ENCODE data around the gene MRPL49. TPM values are rescaled to one million over a fixed set of nuclear protein-coding genes. Genes with fewer than 3 reads are reported as not detected.
"Not testable (repeated sequence)": the region's sequence is repeated elsewhere in the genome, so short reads cannot be mapped to it uniquely, and the experiment has no call there.

Gene MRPL49
- total and polyA plus RNA-seq, 9 donors: 47.1 to 106 (median 53.4) TPM

DNA sequence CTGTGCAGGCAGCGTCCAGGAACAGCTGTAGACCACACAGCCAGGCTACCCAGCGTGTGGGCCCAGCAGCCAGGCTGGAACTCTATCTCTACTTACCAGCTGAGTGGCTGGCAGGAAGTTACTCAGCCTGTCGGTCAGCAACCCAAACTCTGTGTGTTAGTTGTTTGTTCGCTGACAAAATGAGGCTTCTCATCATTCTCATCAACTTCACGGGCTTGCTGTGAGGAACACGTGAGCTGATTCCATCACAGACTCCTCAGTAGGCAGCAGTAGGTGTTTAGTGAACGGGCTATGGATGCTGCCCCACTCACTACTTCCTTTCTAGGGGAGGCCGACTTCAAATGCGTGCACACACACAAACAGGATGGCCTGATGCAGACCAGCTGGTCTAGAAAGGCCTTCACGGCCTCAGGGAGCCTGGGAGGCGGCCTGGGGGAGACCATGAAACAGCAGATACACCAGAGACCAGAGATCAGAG is 47.1 kb downstream of the MRPL49 start:
- Histone ChIP-seq H3K9me3 (no peaks in the 10 kb centered on the region), H3K27me3 (no peaks in the 10 kb centered on the region), H3K27ac (no peak overlapping the region), H3K4me1 (ENCODE audit: insufficient read depth) (peaks cover 3% of the 10 kb centered on the region), H3K4me3 (no peak overlapping the region), H3K36me3 (no peaks in the 10 kb centered on the region)
- TF ChIP-seq, protein P1, sequence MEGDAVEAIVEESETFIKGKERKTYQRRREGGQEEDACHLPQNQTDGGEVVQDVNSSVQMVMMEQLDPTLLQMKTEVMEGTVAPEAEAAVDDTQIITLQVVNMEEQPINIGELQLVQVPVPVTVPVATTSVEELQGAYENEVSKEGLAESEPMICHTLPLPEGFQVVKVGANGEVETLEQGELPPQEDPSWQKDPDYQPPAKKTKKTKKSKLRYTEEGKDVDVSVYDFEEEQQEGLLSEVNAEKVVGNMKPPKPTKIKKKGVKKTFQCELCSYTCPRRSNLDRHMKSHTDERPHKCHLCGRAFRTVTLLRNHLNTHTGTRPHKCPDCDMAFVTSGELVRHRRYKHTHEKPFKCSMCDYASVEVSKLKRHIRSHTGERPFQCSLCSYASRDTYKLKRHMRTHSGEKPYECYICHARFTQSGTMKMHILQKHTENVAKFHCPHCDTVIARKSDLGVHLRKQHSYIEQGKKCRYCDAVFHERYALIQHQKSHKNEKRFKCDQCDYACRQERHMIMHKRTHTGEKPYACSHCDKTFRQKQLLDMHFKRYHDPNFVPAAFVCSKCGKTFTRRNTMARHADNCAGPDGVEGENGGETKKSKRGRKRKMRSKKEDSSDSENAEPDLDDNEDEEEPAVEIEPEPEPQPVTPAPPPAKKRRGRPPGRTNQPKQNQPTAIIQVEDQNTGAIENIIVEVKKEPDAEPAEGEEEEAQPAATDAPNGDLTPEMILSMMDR (IDR thresholded peaks at IDR 0.05): no peak
- TF ChIP-seq POLR2A (IDR thresholded peaks at IDR 0.05) (no peak), EP300 (IDR thresholded peaks at IDR 0.05) (no peak)
- intact Hi-C loops (cut with DNase I): no loop called here
- WGBS, 3 donors: 41 to 61% (median 48%) methylated on average over 11 of the region's 11 CpGs
- DNase-seq: no peak

GRCh38 chr11:65170058-65170534 is 48.0 kb downstream of the MRPL49 start, which contains the start of gene SPDYC:
Gene SPDYC (plus strand): TSS chr11:65170233. CDS start chr11:65171358, 1,125 bp downstream.
- Histone ChIP-seq H3K4me3 (no peak within 1 kb of the TSS), H3K4me1 (ENCODE audit: insufficient read depth) (peaks cover 3% of the 10 kb centered on the region), H3K27me3 (no peaks in the 10 kb centered on the region), H3K36me3 (no peaks in the 10 kb centered on the region), H3K9me3 (no peaks in the 10 kb centered on the region), H3K27ac (no peak within 1 kb of the TSS)
- intact Hi-C loops (cut with DNase I): no loop called here
- WGBS, 3 donors: 92 to 93% (median 92%) methylated on average over 21 of the region's 21 CpGs
- DNase-seq: no peak
- TF ChIP-seq POLR2A (IDR thresholded peaks at IDR 0.05) (no peak), EP300 (IDR thresholded peaks at IDR 0.05) (no peak)
- TF ChIP-seq, protein P1 (IDR thresholded peaks at IDR 0.05): no peak

DNA sequence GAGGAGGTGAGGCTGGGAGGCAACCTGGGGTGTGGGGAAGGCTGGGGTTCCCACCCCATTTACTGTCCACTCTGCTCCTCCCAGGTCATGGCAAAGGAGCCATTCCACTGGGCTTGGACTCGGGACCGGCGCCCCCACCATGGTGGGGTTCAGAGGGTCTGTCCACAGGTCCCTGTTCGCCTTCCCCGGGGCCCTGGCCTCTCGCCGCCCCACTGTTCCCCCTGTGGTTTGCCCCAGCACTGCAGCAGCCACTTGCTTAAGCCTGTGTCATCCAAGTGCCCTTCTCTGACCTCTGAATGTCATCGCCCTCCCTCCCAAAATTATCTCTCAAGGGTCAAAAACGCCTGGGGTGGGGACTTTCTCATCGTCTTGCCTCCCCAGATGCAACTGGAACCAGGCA is 50.5 kb downstream of the MRPL49 start:
- peak in 1 of 5 donors; percentile 10 for DNase-seq
- 78 to 81% (median 78%) methylated on average over 10 of the region's 10 CpGs for WGBS, 3 donors
- intact Hi-C loops (cut with DNase I): no loop called here
- Histone ChIP-seq H3K9me3 (no peaks in the 10 kb centered on the region), H3K27ac (no peak overlapping the region), H3K4me3 (no peak overlapping the region), H3K36me3 (no peaks in the 10 kb centered on the region), H3K4me1 (ENCODE audit: insufficient read depth) (no peaks in the 10 kb centered on the region), H3K27me3 (no peaks in the 10 kb centered on the region)
- TF ChIP-seq EP300 (IDR thresholded peaks at IDR 0.05) (no peak), POLR2A (IDR thresholded peaks at IDR 0.05) (no peak)
- TF ChIP-seq, protein P1 (IDR thresholded peaks at IDR 0.05): no peak

DNA sequence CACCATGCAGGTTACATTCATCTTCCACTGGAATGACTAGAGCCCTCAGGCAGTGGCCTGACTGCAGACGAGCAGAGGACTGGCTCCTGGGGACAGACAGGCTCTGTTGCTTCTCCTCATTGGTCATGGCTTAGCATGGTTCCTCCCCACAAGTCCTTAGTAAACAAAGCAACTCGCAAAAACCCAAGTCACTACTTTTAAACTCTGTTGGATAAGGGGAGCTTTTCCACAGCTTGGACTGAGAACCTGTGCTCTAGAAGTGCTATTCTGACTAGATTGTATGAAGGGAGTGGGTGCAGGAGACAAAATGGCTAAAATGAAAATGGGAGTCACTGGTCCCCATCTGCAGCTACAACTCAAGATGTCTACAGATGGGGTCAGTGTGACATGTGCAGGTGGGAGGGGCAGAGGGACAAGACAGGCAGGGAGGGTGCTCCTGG is 52.5 kb downstream of the MRPL49 start:
- H3K27me3 ChIP-seq; H3K27ac ChIP-seq; H3K36me3 ChIP-seq; DNase-seq; H3K4me1 ChIP-seq (ENCODE audit: insufficient read depth); H3K9me3 ChIP-seq; intact Hi-C loops (cut with DNase I); H3K4me3 ChIP-seq: not testable (repeated sequence)
- WGBS, 3 donors: 47 to 56% (median 53%) methylated on average over 2 of the region's 2 CpGs

Small RNA genes within 50 kb of the gene (microRNA-seq; reads per million reads assigned to microRNA genes)
- gene MIR6751: 0 to 0.18 (median 0) reads per million in 3 donors

Small RNA genes within 50 kb of the gene (small RNA-seq; reads per million reads assigned to genes)
- gene HIGD1AP10: not detected
- not detected for gene PDCL2P2
- 0.15 reads per million for gene RNU2-23P

Other genes with a start within 250 kb of the MRPL49 start
- gene EHD1, start 243.7 kb upstream of the MRPL49 start, total RNA-seq: 10 to 100 TPM; 14.3 to 87.8 (median 42.2) TPM
- gene EHD1, start 243.7 kb upstream of the MRPL49 start, polyA plus RNA-seq: 10 to 100 TPM; 14.5 to 14.8 TPM
- gene ATG2A, start 205.1 kb upstream of the MRPL49 start, total RNA-seq: 10 to 100 TPM; 22.2 to 40.1 (median 30.4) TPM
- gene ATG2A, start 205.1 kb upstream of the MRPL49 start, polyA plus RNA-seq: 10 to 100 TPM in 1 of 2 donors, 1 to 10 TPM in 1; 2.2 to 23.4 TPM
- gene PPP2R5B, start 197.6 kb upstream of the MRPL49 start, total RNA-seq: 10 to 100 TPM in 5 of 7 donors, 1 to 10 TPM in 2; 9.0 to 12.8 (median 12.2) TPM
- gene PPP2R5B, start 197.6 kb upstream of the MRPL49 start, polyA plus RNA-seq: 10 to 100 TPM in 1 of 2 donors, 1 to 10 TPM in 1; 8.0 to 16.2 TPM
- 1 to 10 TPM in 3 of 7 donors, under 1 TPM in 3, not detected in 1; 0.45 to 1.6 (median 0.88) TPM for gene GPHA2, start 186.4 kb upstream of the MRPL49 start, total RNA-seq
- gene GPHA2, start 186.4 kb upstream of the MRPL49 start, polyA plus RNA-seq: under 1 TPM in 1 of 2 donors, not detected in 1; 0.58 TPM
- under 1 TPM in 1 of 7 donors, not detected in 6; 0.46 TPM for gene MAJIN, start 150.2 kb upstream of the MRPL49 start, total RNA-seq
- not detected for gene MAJIN, start 150.2 kb upstream of the MRPL49 start, polyA plus RNA-seq
- gene BATF2, start 125.3 kb upstream of the MRPL49 start, total RNA-seq: 1 to 10 TPM; 1.4 to 3.4 (median 2.3) TPM
- 1 to 10 TPM; 1.5 to 2.8 TPM for gene BATF2, start 125.3 kb upstream of the MRPL49 start, polyA plus RNA-seq
- 100 to 1,000 TPM in 4 of 7 donors, 10 to 100 TPM in 3; 77.3 to 147 (median 101) TPM for gene ARL2, start 108.2 kb upstream of the MRPL49 start, total RNA-seq
- gene ARL2, start 108.2 kb upstream of the MRPL49 start, polyA plus RNA-seq: 10 to 100 TPM; 60.9 to 86.3 TPM
- 10 to 100 TPM; 10.2 to 30.5 (median 19.9) TPM for gene SNX15, start 94.9 kb upstream of the MRPL49 start, total RNA-seq
- 10 to 100 TPM; 15.0 to 23.8 TPM for gene SNX15, start 94.9 kb upstream of the MRPL49 start, polyA plus RNA-seq
- 10 to 100 TPM in 2 of 7 donors, 1 to 10 TPM in 5; 7.3 to 11.6 (median 8.5) TPM for gene SAC3D1, start 81.1 kb upstream of the MRPL49 start, total RNA-seq
- gene SAC3D1, start 81.1 kb upstream of the MRPL49 start, polyA plus RNA-seq: 1 to 10 TPM; 1.1 to 7.6 TPM
- gene NAALADL1, start 63.8 kb upstream of the MRPL49 start, total RNA-seq: 10 to 100 TPM; 12.1 to 33.7 (median 17.6) TPM
- 10 to 100 TPM in 1 of 2 donors, 1 to 10 TPM in 1; 7.1 to 33.2 TPM for gene NAALADL1, start 63.8 kb upstream of the MRPL49 start, polyA plus RNA-seq
- gene CDCA5, start 38.3 kb upstream of the MRPL49 start, total RNA-seq: 1 to 10 TPM in 2 of 7 donors, under 1 TPM in 4, not detected in 1; 0.38 to 2.8 (median 0.52) TPM
- 1 to 10 TPM; 1.0 to 1.2 TPM for gene CDCA5, start 38.3 kb upstream of the MRPL49 start, polyA plus RNA-seq
- gene ZFPL1, start 38.1 kb upstream of the MRPL49 start, total RNA-seq: 10 to 100 TPM; 30.5 to 41.6 (median 35.1) TPM
- 10 to 100 TPM; 11.2 to 44.8 TPM for gene ZFPL1, start 38.1 kb upstream of the MRPL49 start, polyA plus RNA-seq
- 100 to 1,000 TPM; 149 to 543 (median 231) TPM for gene VPS51, start 26.1 kb upstream of the MRPL49 start, total RNA-seq
- gene VPS51, start 26.1 kb upstream of the MRPL49 start, polyA plus RNA-seq: 100 to 1,000 TPM in 1 of 2 donors, 10 to 100 TPM in 1; 51.1 to 221 TPM
- 100 to 1,000 TPM in 1 of 7 donors, 10 to 100 TPM in 6; 30.0 to 170 (median 63.6) TPM for gene TM7SF2, start 10.4 kb upstream of the MRPL49 start, total RNA-seq
- gene TM7SF2, start 10.4 kb upstream of the MRPL49 start, polyA plus RNA-seq: 100 to 1,000 TPM in 1 of 2 donors, 10 to 100 TPM in 1; 88.8 to 128 TPM
- gene ZNHIT2, start 4.6 kb upstream of the MRPL49 start, total RNA-seq: 10 to 100 TPM; 10.0 to 33.7 (median 13.4) TPM
- gene ZNHIT2, start 4.6 kb upstream of the MRPL49 start, polyA plus RNA-seq: 10 to 100 TPM in 1 of 2 donors, not detected in 1; 13.1 TPM
- gene FAU, start 187 bp upstream of the MRPL49 start, total RNA-seq: 1,000 to 10,000 TPM; 1,141 to 2,272 (median 1,835) TPM
- 1,000 to 10,000 TPM; 1,053 to 1,798 TPM for gene FAU, start 187 bp upstream of the MRPL49 start, polyA plus RNA-seq
- gene SYVN1, start 12.2 kb downstream of the MRPL49 start, total RNA-seq: 10 to 100 TPM; 21.1 to 73.0 (median 53.3) TPM
- gene SYVN1, start 12.2 kb downstream of the MRPL49 start, polyA plus RNA-seq: 10 to 100 TPM; 26.7 to 59.6 TPM
- not detected for gene SPDYC, start 47.9 kb downstream of the MRPL49 start, total RNA-seq
- gene SPDYC, start 47.9 kb downstream of the MRPL49 start, polyA plus RNA-seq: under 1 TPM in 1 of 2 donors, not detected in 1; 0.07 TPM
- 100 to 1,000 TPM in 6 of 7 donors, 10 to 100 TPM in 1; 99.0 to 178 (median 128) TPM for gene CAPN1, start 59.6 kb downstream of the MRPL49 start, total RNA-seq
- 10 to 100 TPM; 20.0 to 67.4 TPM for gene CAPN1, start 59.6 kb downstream of the MRPL49 start, polyA plus RNA-seq
- 10 to 100 TPM in 3 of 7 donors, 1 to 10 TPM in 4; 4.5 to 10.4 (median 8.6) TPM for gene POLA2, start 139.6 kb downstream of the MRPL49 start, total RNA-seq
- gene POLA2, start 139.6 kb downstream of the MRPL49 start, polyA plus RNA-seq: 10 to 100 TPM in 1 of 2 donors, 1 to 10 TPM in 1; 8.6 to 13.3 TPM
- gene CDC42EP2, start 192.5 kb downstream of the MRPL49 start, total RNA-seq: 10 to 100 TPM; 13.7 to 46.9 (median 20.1) TPM
- 1 to 10 TPM in 1 of 2 donors, under 1 TPM in 1; 0.48 to 8.0 TPM for gene CDC42EP2, start 192.5 kb downstream of the MRPL49 start, polyA plus RNA-seq
- 10 to 100 TPM; 49.7 to 99.1 (median 85.4) TPM for gene DPF2, start 211.5 kb downstream of the MRPL49 start, total RNA-seq
- 10 to 100 TPM; 52.0 to 78.4 TPM for gene DPF2, start 211.5 kb downstream of the MRPL49 start, polyA plus RNA-seq
- under 1 TPM in 6 of 7 donors, not detected in 1; 0.11 to 0.72 (median 0.34) TPM for gene TIGD3, start 232.4 kb downstream of the MRPL49 start, total RNA-seq
- under 1 TPM in 1 of 2 donors, not detected in 1; 0.31 TPM for gene TIGD3, start 232.4 kb downstream of the MRPL49 start, polyA plus RNA-seq

All from ovary (tissue), 9 donors.